ENCODE data around the gene HK3.

HK3 gene

GRCh38 chr5:176864755-176865154, 34.4 kb downstream of the HK3 start:
- no peak overlapping the region for H2BK120ac ChIP-seq (ENCODE audit: insufficient read depth, low read length, poor library complexity)
- no peak overlapping the region for H4K8ac ChIP-seq (ENCODE audit: low read depth, low read length)
- no peak overlapping the region for H2AK5ac ChIP-seq (ENCODE audit: low read length)
- no peaks in the 10 kb centered on the region for H3K79me2 ChIP-seq (ENCODE audit: control insufficient read depth, insufficient read depth, low read length, poor library complexity)
- no peak overlapping the region for H3K4me3 ChIP-seq (ENCODE audit: low read depth, low read length)
- H2AFZ ChIP-seq (ENCODE audit: insufficient read depth, low read length, poor library complexity), result no peak overlapping the region
- H3K23ac ChIP-seq (ENCODE audit: low read length), result no peak overlapping the region
- H3K4me2 ChIP-seq (ENCODE audit: low read length), result no peak overlapping the region
- no peak overlapping the region for H2BK5ac ChIP-seq (ENCODE audit: low read depth, low read length, poor library complexity)
- no peak overlapping the region for H3K14ac ChIP-seq (ENCODE audit: low read length)
- no peak overlapping the region for H3K18ac ChIP-seq (ENCODE audit: low read length)
- no peak overlapping the region for H3K4ac ChIP-seq (ENCODE audit: low read depth, low read length)
- WGBS (ENCODE audit: extremely low coverage, insufficient coverage, insufficient read length), result no CpG with 5 or more reads among the region's 8 CpGs
- no peaks in the 10 kb centered on the region for H3K27me3 ChIP-seq (ENCODE audit: insufficient read depth, low read length)
- no peaks in the 10 kb centered on the region for H3K4me1 ChIP-seq (ENCODE audit: control insufficient read depth in 1 of 2, insufficient read depth in 2 of 2, low read length in 2 of 2)
- no peak overlapping the region for H3K27ac ChIP-seq (ENCODE audit: low read depth, low read length)
- H3K9me3 ChIP-seq (ENCODE audit: insufficient read depth, low read depth, low read length), result peaks cover 6% of the 10 kb centered on the region
- H4K91ac ChIP-seq (ENCODE audit: low read depth, low read length), result no peak overlapping the region
- DNase-seq, result no peak
- no peaks in the 10 kb centered on the region for H3K79me1 ChIP-seq (ENCODE audit: low read length)
- no peaks in the 10 kb centered on the region for H3K36me3 ChIP-seq (ENCODE audit: control insufficient read depth in 1 of 2, insufficient read depth in 2 of 2, low read length in 2 of 2)
- H3K9ac ChIP-seq (ENCODE audit: low read length), result no peak overlapping the region
- no peak overlapping the region for H4K12ac ChIP-seq (ENCODE audit: low read depth, low read length)
- no peak overlapping the region for H2BK12ac ChIP-seq (ENCODE audit: low read length)

DNA sequence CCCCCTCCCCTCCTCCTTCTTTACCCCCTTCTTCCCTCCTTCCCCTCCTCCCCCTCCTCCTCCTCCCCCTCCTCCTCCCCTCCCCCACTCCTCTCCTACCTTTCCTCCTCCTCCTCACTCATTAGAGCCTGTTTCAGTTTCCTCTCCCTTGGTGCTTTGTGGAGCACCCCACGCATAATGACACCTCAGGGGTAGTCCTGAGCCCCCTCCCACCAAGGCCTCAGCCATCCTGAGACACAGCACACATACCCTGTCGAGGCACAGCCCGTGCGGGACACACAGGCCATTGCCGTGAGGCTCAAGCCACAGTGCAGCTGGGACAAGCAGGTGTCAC, 35.4 kb downstream of the HK3 start:
- Histone ChIP-seq H2BK120ac (ENCODE audit: insufficient read depth, low read length, poor library complexity) (no peak overlapping the region), H4K12ac (ENCODE audit: low read depth, low read length) (no peak overlapping the region), H3K4me2 (ENCODE audit: low read length) (no peak overlapping the region), H4K91ac (ENCODE audit: low read depth, low read length) (no peak overlapping the region), H2BK12ac (ENCODE audit: low read length) (no peak overlapping the region), H2BK5ac (ENCODE audit: low read depth, low read length, poor library complexity) (no peak overlapping the region), H3K14ac (ENCODE audit: low read length) (no peak overlapping the region), H3K9ac (ENCODE audit: low read length) (no peak overlapping the region), H2AFZ (ENCODE audit: insufficient read depth, low read length, poor library complexity) (no peak overlapping the region), H3K79me1 (ENCODE audit: low read length) (no peaks in the 10 kb centered on the region), H4K8ac (ENCODE audit: low read depth, low read length) (no peak overlapping the region), H3K27me3 (ENCODE audit: insufficient read depth, low read length) (no peaks in the 10 kb centered on the region), H3K79me2 (ENCODE audit: control insufficient read depth, insufficient read depth, low read length, poor library complexity) (no peaks in the 10 kb centered on the region), H3K4me1 (ENCODE audit: control insufficient read depth in 1 of 2, insufficient read depth in 2 of 2, low read length in 2 of 2) (no peaks in the 10 kb centered on the region), H3K4ac (ENCODE audit: low read depth, low read length) (no peak overlapping the region), H3K23ac (ENCODE audit: low read length) (no peak overlapping the region), H3K18ac (ENCODE audit: low read length) (no peak overlapping the region), H3K9me3 (ENCODE audit: insufficient read depth, low read depth, low read length) (peaks cover 6% of the 10 kb centered on the region), H3K36me3 (ENCODE audit: control insufficient read depth in 1 of 2, insufficient read depth in 2 of 2, low read length in 2 of 2) (no peaks in the 10 kb centered on the region), H2AK5ac (ENCODE audit: low read length) (no peak overlapping the region), H3K27ac (ENCODE audit: low read depth, low read length) (no peak overlapping the region), H3K4me3 (ENCODE audit: low read depth, low read length) (no peak overlapping the region)
- no peak for DNase-seq
- no CpG with 5 or more reads among the region's 5 CpGs for WGBS (ENCODE audit: extremely low coverage, insufficient coverage, insufficient read length)

GRCh38 chr5:176863041-176863764, 35.9 kb downstream of the HK3 start:
- Histone ChIP-seq H4K8ac (ENCODE audit: low read depth, low read length) (no peak overlapping the region), H3K79me1 (ENCODE audit: low read length) (no peaks in the 10 kb centered on the region), H3K27ac (ENCODE audit: low read depth, low read length) (no peak overlapping the region), H3K4ac (ENCODE audit: low read depth, low read length) (no peak overlapping the region), H2AFZ (ENCODE audit: insufficient read depth, low read length, poor library complexity) (no peak overlapping the region), H3K4me2 (ENCODE audit: low read length) (no peak overlapping the region), H3K27me3 (ENCODE audit: insufficient read depth, low read length) (no peaks in the 10 kb centered on the region), H3K79me2 (ENCODE audit: control insufficient read depth, insufficient read depth, low read length, poor library complexity) (no peaks in the 10 kb centered on the region), H3K36me3 (ENCODE audit: control insufficient read depth in 1 of 2, insufficient read depth in 2 of 2, low read length in 2 of 2) (no peaks in the 10 kb centered on the region), H3K4me3 (ENCODE audit: low read depth, low read length) (no peak overlapping the region), H3K4me1 (ENCODE audit: control insufficient read depth in 1 of 2, insufficient read depth in 2 of 2, low read length in 2 of 2) (no peaks in the 10 kb centered on the region), H2BK5ac (ENCODE audit: low read depth, low read length, poor library complexity) (no peak overlapping the region), H3K9ac (ENCODE audit: low read length) (no peak overlapping the region), H2BK12ac (ENCODE audit: low read length) (no peak overlapping the region), H4K12ac (ENCODE audit: low read depth, low read length) (no peak overlapping the region), H3K23ac (ENCODE audit: low read length) (no peak overlapping the region), H2BK120ac (ENCODE audit: insufficient read depth, low read length, poor library complexity) (no peak overlapping the region), H4K91ac (ENCODE audit: low read depth, low read length) (no peak overlapping the region), H3K18ac (ENCODE audit: low read length) (no peak overlapping the region), H3K9me3 (ENCODE audit: insufficient read depth, low read depth, low read length) (peaks cover 6% of the 10 kb centered on the region), H2AK5ac (ENCODE audit: low read length) (no peak overlapping the region), H3K14ac (ENCODE audit: low read length) (no peak overlapping the region)
- DNase-seq, result no peak
- WGBS (ENCODE audit: extremely low coverage, insufficient coverage, insufficient read length), result no CpG with 5 or more reads among the region's 15 CpGs

- Histone ChIP-seq H3K14ac (ENCODE audit: low read length) (no peak overlapping the region), H3K9me3 (ENCODE audit: insufficient read depth, low read depth, low read length) (peaks cover 6% of the 10 kb centered on the region), H3K27me3 (ENCODE audit: insufficient read depth, low read length) (no peaks in the 10 kb centered on the region), H2BK120ac (ENCODE audit: insufficient read depth, low read length, poor library complexity) (no peak overlapping the region), H2AK5ac (ENCODE audit: low read length) (no peak overlapping the region), H3K27ac (ENCODE audit: low read depth, low read length) (no peak overlapping the region), H3K4ac (ENCODE audit: low read depth, low read length) (no peak overlapping the region), H2BK12ac (ENCODE audit: low read length) (no peak overlapping the region), H2BK5ac (ENCODE audit: low read depth, low read length, poor library complexity) (no peak overlapping the region), H3K18ac (ENCODE audit: low read length) (no peak overlapping the region), H3K23ac (ENCODE audit: low read length) (no peak overlapping the region), H4K91ac (ENCODE audit: low read depth, low read length) (no peak overlapping the region), H3K36me3 (ENCODE audit: control insufficient read depth in 1 of 2, insufficient read depth in 2 of 2, low read length in 2 of 2) (no peaks in the 10 kb centered on the region), H2AFZ (ENCODE audit: insufficient read depth, low read length, poor library complexity) (no peak overlapping the region), H4K8ac (ENCODE audit: low read depth, low read length) (no peak overlapping the region), H3K4me1 (ENCODE audit: control insufficient read depth in 1 of 2, insufficient read depth in 2 of 2, low read length in 2 of 2) (no peaks in the 10 kb centered on the region), H3K9ac (ENCODE audit: low read length) (no peak overlapping the region), H3K79me1 (ENCODE audit: low read length) (no peaks in the 10 kb centered on the region), H4K12ac (ENCODE audit: low read depth, low read length) (no peak overlapping the region), H3K4me2 (ENCODE audit: low read length) (no peak overlapping the region), H3K79me2 (ENCODE audit: control insufficient read depth, insufficient read depth, low read length, poor library complexity) (no peaks in the 10 kb centered on the region), H3K4me3 (ENCODE audit: low read depth, low read length) (no peak overlapping the region)
- DNase-seq, result no peak
- no CpG with 5 or more reads among the region's 28 CpGs for WGBS (ENCODE audit: extremely low coverage, insufficient coverage, insufficient read length)
These were observed 36.7 kb downstream of the HK3 start for GRCh38 chr5:176862330-176862995.

Data from trophoblast cell (in vitro differentiated cells and primary cell).